Testis (tissue), 3 donors: ENCODE data around the gene HLA-DRB1. TPM values are rescaled to one million over a fixed set of nuclear protein-coding genes. Genes with fewer than 3 reads are reported as not detected.
"Not testable (repeated sequence)": the region's sequence is repeated elsewhere in the genome, so short reads cannot be mapped to it uniquely, and the experiment has no call there.

ENCODE experiments used
- DNase-seq: peaks from one replicate; pipeline ENCODE4 v3.0.0-alpha.2; 2019
- H3K27ac ChIP-seq, 2 donors: fragments of 200-600 bp; sonication (generic); one replicate each; pipeline ENCODE4 v1.5.1; 2019
- H3K27me3 ChIP-seq: fragments of 200-600 bp; sonication (generic); one replicate; pipeline ENCODE4 v1.5.1; 2019
- H3K36me3 ChIP-seq: fragments of 200-600 bp; sonication (generic); one replicate; pipeline ENCODE4 v1.5.1; 2017; ENCODE audit warnings: low read depth; ENCODE audit errors: missing control alignments
- H3K4me1 ChIP-seq: fragments of 200-600 bp; sonication (generic); one replicate; pipeline ENCODE4 v1.5.1; 2019
- H3K4me3 ChIP-seq, 2 donors: fragments of 200-600 bp; sonication (generic); one replicate each; pipeline ENCODE4 v1.5.1; 2017 to 2019
- H3K9me3 ChIP-seq: fragments of 200-600 bp; sonication (generic); one replicate; pipeline ENCODE4 v1.5.1; 2017
- CTCF ChIP-seq, 3 experiments: fragments of 450-650 bp in 2 of 3; fragments of 200-600 bp in 1 of 3; sonication (generic) in 1 of 3; IDR thresholded peaks; one replicate each; pipeline ENCODE4 v1.5.1; 2016 to 2019; ENCODE audit warnings: antibody characterized with exemption in 3 of 3, mild to moderate bottlenecking in 2 of 3, moderate library complexity in 1 of 3
- POLR2A ChIP-seq: fragments of 450-650 bp; IDR thresholded peaks from one replicate; pipeline ENCODE4 v1.6.1; 2017; ENCODE audit warnings: antibody characterized with exemption, mild to moderate bottlenecking, moderate library complexity
- WGBS, 2 donors: methylation state at CpG; one replicate each; pipeline ENCODE4 v1.1.5; 2018; 5-methylcytosine and 5-hydroxymethylcytosine counted together
- intact Hi-C: fragments of 100-400 bp; cut with DNase I; formaldehyde crosslinking; loops from one replicate; pipeline ENCODE4 v1.15.1; 2023; ENCODE audit warnings: low total_unique reads
- polyA plus RNA-seq: library from polyadenylated mRNA; stranded (reverse); fragments of 350-450 nt; fragmentation: Illumina TruSeq; extraction: RNeasy Lipid Tissue Mini Kit (QIAGEN cat#74804); gene quantifications from one replicate; pipeline ENCODE4 v1.2.3, GENCODE V29; 2014; ENCODE audit warnings: low read depth, low replicate concordance; ENCODE audit not compliant: insufficient read depth
- small RNA-seq, 2 donors: library from RNA; depleted of rRNA; stranded (forward); fragments of <200 nt; gene quantifications; one replicate each; pipeline ENCODE3, GENCODE V24; 2016
- total RNA-seq, 2 donors: library from RNA; depleted of rRNA; stranded (reverse); fragments of >200 nt; gene quantifications; one replicate each; pipeline ENCODE4 v1.2.3, GENCODE V29; 2016

HLA-DRB1 gene
- total and polyA plus RNA-seq, 3 donors from 2014 or later, result 9.5 to 135 (median 12.0) TPM

GRCh38 chr6:32539839-32540238 lies 49.8 kb downstream of the HLA-DRB1 start:
- WGBS, 2 donors, result 25 to 53% methylated on average over 3 of the region's 5 CpGs
- Histone ChIP-seq H3K9me3 (no peaks in the 10 kb centered on the region), H3K27me3 (no peaks in the 10 kb centered on the region), H3K36me3 (no peaks in the 10 kb centered on the region), H3K27ac (no peak overlapping the region), H3K4me1 (no peaks in the 10 kb centered on the region), H3K4me3 (no peak overlapping the region)
- TF ChIP-seq POLR2A (no peak), CTCF (IDR thresholded peaks at IDR 0.05) (no peak)
- no peak for DNase-seq
- intact Hi-C loops, result no loop called here

GRCh38 chr6:32530431-32530793 lies 59.2 kb downstream of the HLA-DRB1 start:
- H3K27me3 ChIP-seq, H3K9me3 ChIP-seq, H3K36me3 ChIP-seq, intact Hi-C loops, H3K27ac ChIP-seq, H3K4me3 ChIP-seq, H3K4me1 ChIP-seq, DNase-seq: not testable (repeated sequence)
- WGBS, 2 donors, result 0% methylated on average over 3 of the region's 3 CpGs

GRCh38 chr6:32529697-32530430 lies 59.8 kb downstream of the HLA-DRB1 start, which contains the start of gene HLA-DRB5:
Gene HLA-DRB5, minus strand, starts transcription at chr6:32530287. Its CDS starts 63 bp downstream, at chr6:32530224.
- DNase-seq, result peak; percentile 12
- H3K27ac ChIP-seq, result no peak within 1 kb of the TSS
- no peaks in the 10 kb centered on the region for H3K36me3 ChIP-seq
- TF ChIP-seq CTCF (IDR thresholded peaks at IDR 0.05), result no peak
- 14 to 33% methylated on average over 2 to 3 of the region's 4 CpGs for WGBS, 2 donors
- no peaks in the 10 kb centered on the region for H3K4me1 ChIP-seq
- no peak within 1 kb of the TSS for H3K4me3 ChIP-seq
- intact Hi-C loops, result loop anchor here (5.0 kb wide), 1 partner anchor 42 kb away; no protein-coding TSS in a partner anchor
- no peaks in the 10 kb centered on the region for H3K9me3 ChIP-seq
- H3K27me3 ChIP-seq, result no peaks in the 10 kb centered on the region

Small RNA genes within 50 kb of the gene (small RNA-seq; reads per million reads assigned to genes)
- gene RNU1-61P, result 0 reads per million in 2 donors

Other genes with a start within 250 kb of the HLA-DRB1 start
- gene TSBP1, start 217.9 kb downstream of the HLA-DRB1 start, total RNA-seq, result 10 to 100 TPM; 11.8 to 18.4 TPM
- gene TSBP1, start 217.9 kb downstream of the HLA-DRB1 start, polyA plus RNA-seq, result 21.0 TPM
- under 1 TPM in 1 of 2 donors, not detected in 1; 0.74 TPM for gene BTNL2, start 182.7 kb downstream of the HLA-DRB1 start, total RNA-seq
- gene BTNL2, start 182.7 kb downstream of the HLA-DRB1 start, polyA plus RNA-seq, result not detected
- 10 to 100 TPM; 23.4 to 50.2 TPM for gene HLA-DRA, start 150.0 kb downstream of the HLA-DRB1 start, total RNA-seq
- gene HLA-DRA, start 150.0 kb downstream of the HLA-DRB1 start, polyA plus RNA-seq, result 626 TPM
- gene HLA-DRB5, start 59.6 kb downstream of the HLA-DRB1 start, total RNA-seq, result under 1 TPM; 0.39 to 0.56 TPM
- 43.3 TPM for gene HLA-DRB5, start 59.6 kb downstream of the HLA-DRB1 start, polyA plus RNA-seq
- gene HLA-DQA1, start 47.6 kb upstream of the HLA-DRB1 start, total RNA-seq, result 1 to 10 TPM in 1 of 2 donors, under 1 TPM in 1; 0.94 to 1.6 TPM
- gene HLA-DQA1, start 47.6 kb upstream of the HLA-DRB1 start, polyA plus RNA-seq, result 33.9 TPM
- gene HLA-DQB1, start 76.8 kb upstream of the HLA-DRB1 start, total RNA-seq, result 1 to 10 TPM in 1 of 2 donors, under 1 TPM in 1; 0.08 to 1.7 TPM
- 7.7 TPM for gene HLA-DQB1, start 76.8 kb upstream of the HLA-DRB1 start, polyA plus RNA-seq
- gene HLA-DQA2, start 151.5 kb upstream of the HLA-DRB1 start, total RNA-seq, result not detected
- 27.3 TPM for gene HLA-DQA2, start 151.5 kb upstream of the HLA-DRB1 start, polyA plus RNA-seq
- gene HLA-DQB2, start 173.7 kb upstream of the HLA-DRB1 start, total RNA-seq, result under 1 TPM; 0.62 to 0.79 TPM
- 6.2 TPM for gene HLA-DQB2, start 173.7 kb upstream of the HLA-DRB1 start, polyA plus RNA-seq
- 1 to 10 TPM in 1 of 2 donors, under 1 TPM in 1; 0.31 to 1.3 TPM for gene HLA-DOB, start 227.2 kb upstream of the HLA-DRB1 start, total RNA-seq
- 2.3 TPM for gene HLA-DOB, start 227.2 kb upstream of the HLA-DRB1 start, polyA plus RNA-seq
- gene TAP2, start 248.9 kb upstream of the HLA-DRB1 start, total RNA-seq, result 10 to 100 TPM in 1 of 2 donors, 1 to 10 TPM in 1; 6.3 to 10.2 TPM
- 9.1 TPM for gene TAP2, start 248.9 kb upstream of the HLA-DRB1 start, polyA plus RNA-seq